Activated CD4-positive, alpha-beta T cell treated with anti-CD3 and anti-CD28 coated beads, Interleukin-2, amount 10 ng/mL, durations not matched to agents 7 days and 5 days (primary cell): ENCODE results near the gene AP1B1. TPM values are rescaled to one million over a fixed set of nuclear protein-coding genes. Genes with fewer than 3 reads are reported as not detected.

Experiments used
- CTCF ChIA-PET: fragments of 350-600 bp; sonication (Branson Sonifier 250); formaldehyde crosslinking; loops from one replicate; lab custom pipeline; 2021; ENCODE audit warnings: antibody characterized with exemption; lab: Charles Lee
- POLR2A ChIA-PET: fragments of 350-600 bp; sonication (Branson Sonifier 250); formaldehyde crosslinking; loops from one replicate; lab custom pipeline; 2021; ENCODE audit warnings: antibody characterized with exemption; lab: Charles Lee
- DNase-seq: peaks from one replicate; pipeline ENCODE4 v3.0.0-alpha.2; 2020
- H3K27ac Mint-ChIP-seq: one replicate; pipeline ENCODE4 v1.8.0; 2021; ENCODE audit warnings: mild to moderate bottlenecking, moderate library complexity, mixed read lengths
- H3K27me3 Mint-ChIP-seq: one replicate; pipeline ENCODE4 v1.8.0; 2021; ENCODE audit warnings: mixed read lengths
- H3K36me3 Mint-ChIP-seq: one replicate; pipeline ENCODE4 v1.8.0; 2021; ENCODE audit warnings: low read depth, mixed read lengths
- H3K4me1 Mint-ChIP-seq: one replicate; pipeline ENCODE4 v1.8.0; 2021; ENCODE audit warnings: mixed read lengths
- H3K4me3 Mint-ChIP-seq: one replicate; pipeline ENCODE4 v1.8.0; 2021; ENCODE audit warnings: mild to moderate bottlenecking, moderate library complexity, mixed read lengths
- H3K9me3 Mint-ChIP-seq: one replicate; pipeline ENCODE4 v1.8.0; 2021; ENCODE audit warnings: mixed read lengths
- total RNA-seq, 2 experiments: library from RNA; stranded (reverse); gene quantifications; one replicate each; pipeline ENCODE4 v1.2.3, GENCODE V29; 2021

AP1B1 gene
- total RNA-seq, 2 experiments from 2014 or later = 74.8 to 78.0 TPM

DNA sequence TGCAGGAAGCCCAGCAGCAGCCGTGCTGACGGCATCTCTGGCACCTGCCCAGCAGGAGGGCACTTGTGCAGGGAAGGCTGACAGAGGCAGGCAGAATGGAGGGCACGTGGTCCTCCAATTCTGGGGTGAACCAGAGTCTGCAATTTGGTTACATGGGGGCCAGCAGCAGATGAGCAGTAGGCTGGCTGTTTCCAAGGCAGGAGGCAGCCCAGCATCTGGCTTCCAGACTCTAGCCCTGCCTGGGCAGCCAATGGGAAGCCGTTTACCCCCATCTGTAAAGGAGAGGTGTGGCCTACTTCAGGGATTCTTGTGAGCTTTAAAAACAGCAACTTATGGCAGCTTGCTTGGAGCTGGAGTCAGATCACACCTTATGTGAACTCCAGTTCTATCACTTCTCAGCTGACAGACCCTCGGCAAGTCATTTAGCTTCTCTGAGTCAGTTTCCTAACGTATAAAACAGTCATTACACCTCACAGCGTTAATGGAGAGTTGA is 45.0 kb downstream of the AP1B1 start:
- POLR2A ChIA-PET = no interaction called here
- no peak overlapping the region for H3K4me3 Mint-ChIP-seq
- CTCF ChIA-PET = interaction anchor here (3.6 kb wide), 1 partner anchor 12 kb away, joined by 10 read pairs; no protein-coding TSS in a partner anchor

DNA sequence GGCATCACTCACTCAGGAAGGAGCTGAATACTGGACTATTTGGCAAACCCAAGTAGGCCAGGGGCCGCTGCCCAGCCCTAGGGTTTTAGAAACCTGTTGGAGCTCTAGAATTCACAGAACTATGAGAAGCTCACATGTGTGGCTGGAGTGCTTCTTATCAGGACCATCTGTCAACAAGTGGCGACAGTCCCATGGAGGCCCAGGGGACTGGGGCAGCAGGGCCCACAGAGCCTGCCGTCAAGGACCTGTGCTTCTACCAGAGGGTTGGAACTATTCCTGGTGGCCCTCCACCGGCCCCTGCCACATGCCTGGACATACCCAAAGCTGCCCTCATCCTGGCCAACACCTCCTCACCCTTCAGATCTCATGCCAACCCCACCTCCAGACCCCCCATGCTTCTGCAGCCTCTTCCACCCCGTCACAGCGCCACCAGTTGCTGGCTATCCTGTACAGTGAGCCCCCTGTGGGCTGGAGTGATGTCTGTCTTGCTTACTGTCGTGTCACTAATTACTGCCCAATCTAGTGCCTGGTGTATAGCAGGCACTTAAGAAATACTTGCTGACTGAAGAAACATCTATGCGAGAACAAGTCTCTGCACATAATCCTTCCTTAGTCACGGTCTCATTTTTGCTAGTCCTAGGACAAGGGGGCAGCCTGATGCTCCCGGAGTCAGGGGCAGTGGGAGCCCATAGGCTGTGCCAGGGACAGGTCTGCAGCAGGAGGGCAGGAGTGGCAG is 45.6 kb downstream of the AP1B1 start:
- Mint-ChIP-seq H3K27ac (no peak overlapping the region), H3K36me3 (peaks cover 32% of the 10 kb centered on the region), H3K27me3 (no peaks in the 10 kb centered on the region), H3K4me3 (no peak overlapping the region), H3K4me1 (no peaks in the 10 kb centered on the region), H3K9me3 (no peaks in the 10 kb centered on the region)
- POLR2A ChIA-PET = no interaction called here
- CTCF ChIA-PET = no interaction called here
- DNase-seq = no peak

More for the DNA sequence above, 45.0 kb downstream of the AP1B1 start:
- no peak for DNase-seq
- Mint-ChIP-seq H3K27ac (no peak overlapping the region), H3K36me3 (peaks cover 29% of the 10 kb centered on the region), H3K4me1 (no peaks in the 10 kb centered on the region), H3K27me3 (no peaks in the 10 kb centered on the region), H3K9me3 (no peaks in the 10 kb centered on the region)

DNA sequence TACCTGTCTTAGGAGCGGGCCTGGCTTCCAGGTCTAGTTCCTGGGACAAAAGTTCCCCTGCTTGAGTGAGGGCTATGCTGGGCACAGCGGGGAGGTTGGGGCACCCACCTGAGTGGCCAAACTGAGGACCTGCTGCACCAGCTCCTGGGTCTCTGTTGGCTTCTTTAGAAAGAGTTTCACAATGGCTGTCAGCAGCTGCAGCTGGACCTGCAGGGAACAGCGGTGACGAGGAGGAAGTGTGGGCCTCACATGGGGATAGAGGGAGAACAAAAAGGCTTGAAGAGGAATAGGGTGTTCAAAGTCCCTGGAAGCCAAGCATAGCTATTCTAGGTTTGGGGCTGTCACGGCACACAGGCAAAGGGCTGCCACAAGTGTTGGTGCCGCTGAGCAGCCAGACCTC is 46.2 kb downstream of the AP1B1 start:
- H3K9me3 Mint-ChIP-seq = no peaks in the 10 kb centered on the region
- ChIA-PET POLR2A (no interaction called here), CTCF (no interaction called here)
- H3K27ac Mint-ChIP-seq = no peak overlapping the region
- DNase-seq = no peak
- H3K4me1 Mint-ChIP-seq = no peaks in the 10 kb centered on the region
- H3K27me3 Mint-ChIP-seq = no peaks in the 10 kb centered on the region
- peaks cover 30% of the 10 kb centered on the region for H3K36me3 Mint-ChIP-seq
- no peak overlapping the region for H3K4me3 Mint-ChIP-seq

DNA sequence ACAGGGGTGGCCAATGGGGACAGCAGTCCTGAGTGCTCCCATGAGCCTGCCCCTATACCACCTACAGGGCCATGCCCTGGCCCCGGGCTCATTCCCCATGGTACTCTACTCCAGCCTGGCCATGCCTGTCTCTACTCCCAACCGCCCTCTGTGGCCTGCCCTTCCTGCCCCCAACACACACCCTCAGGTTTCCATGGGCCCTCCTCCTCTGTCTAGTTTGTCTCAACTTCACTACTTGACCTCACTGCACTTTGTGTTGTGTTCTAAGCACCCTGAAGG is 46.6 kb downstream of the AP1B1 start:
- ChIA-PET CTCF (no interaction called here), POLR2A (no interaction called here)
- Mint-ChIP-seq H3K27me3 (no peaks in the 10 kb centered on the region), H3K4me3 (no peak overlapping the region), H3K36me3 (peaks cover 33% of the 10 kb centered on the region), H3K9me3 (no peaks in the 10 kb centered on the region), H3K4me1 (no peaks in the 10 kb centered on the region), H3K27ac (no peak overlapping the region)
- no peak for DNase-seq

DNA sequence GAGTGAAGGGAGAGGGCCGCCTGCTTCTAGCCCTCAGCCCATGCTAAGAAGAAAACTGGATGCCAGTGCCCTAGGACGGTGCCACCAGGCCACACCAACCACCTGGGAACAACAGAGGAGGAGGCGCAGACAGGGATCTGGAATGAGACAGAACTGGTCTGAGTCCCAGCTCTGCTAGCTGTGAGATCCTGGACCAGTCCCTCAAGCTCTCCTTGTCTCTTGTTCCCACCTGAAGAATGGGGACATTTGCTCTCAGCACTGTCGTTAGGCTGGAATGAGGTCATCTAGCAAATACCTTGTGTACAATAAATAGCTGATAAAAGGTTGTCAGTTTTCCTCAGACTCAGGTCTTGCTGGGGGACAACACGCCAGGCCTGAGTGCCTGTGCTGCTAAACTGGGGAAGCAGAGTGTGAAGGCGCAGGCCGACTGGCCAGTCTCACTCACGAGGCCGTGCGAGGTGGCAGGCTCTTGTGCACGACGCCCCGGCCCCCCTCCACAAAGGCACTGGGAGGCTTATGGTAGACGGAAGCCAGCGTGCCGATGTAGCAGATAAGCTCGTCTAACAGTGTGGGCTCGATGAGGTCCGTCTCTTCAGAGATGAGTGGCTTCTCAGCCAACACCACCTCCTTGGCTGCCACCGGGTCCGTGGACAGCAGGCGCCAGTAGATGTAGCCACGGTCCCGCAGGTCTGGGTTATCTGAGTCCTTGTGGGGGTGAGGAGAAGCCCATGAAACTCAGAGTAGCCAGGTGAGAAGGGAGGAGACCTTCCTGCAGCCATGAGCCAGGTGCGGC is 47.1 kb downstream of the AP1B1 start:
- DNase-seq = no peak
- no peaks in the 10 kb centered on the region for H3K4me1 Mint-ChIP-seq
- H3K27ac Mint-ChIP-seq = no peak overlapping the region
- ChIA-PET POLR2A (no interaction called here), CTCF (no interaction called here)
- no peaks in the 10 kb centered on the region for H3K9me3 Mint-ChIP-seq
- H3K4me3 Mint-ChIP-seq = no peak overlapping the region
- peaks cover 30% of the 10 kb centered on the region for H3K36me3 Mint-ChIP-seq
- no peaks in the 10 kb centered on the region for H3K27me3 Mint-ChIP-seq

DNA sequence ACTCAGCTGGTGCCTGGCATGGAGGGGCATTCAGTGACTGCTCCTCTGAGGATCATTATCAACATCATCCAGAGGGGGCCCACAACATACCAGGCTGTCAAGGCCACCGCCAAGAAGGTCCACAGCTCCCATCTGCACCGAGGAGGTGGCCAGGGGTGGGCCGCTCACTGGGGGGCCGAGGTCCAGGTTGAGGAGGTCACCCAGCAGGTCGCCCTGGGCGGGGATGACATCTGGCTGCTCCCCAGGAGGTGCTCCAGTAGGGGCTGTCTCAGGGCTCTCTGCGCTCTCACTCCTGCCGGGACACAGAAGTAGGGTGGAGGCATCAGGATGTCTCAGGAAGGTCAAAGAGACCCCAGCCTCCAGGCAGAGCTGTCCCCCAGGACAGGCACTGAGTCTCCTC is 47.8 kb downstream of the AP1B1 start:
- ChIA-PET POLR2A (no interaction called here), CTCF (no interaction called here)
- DNase-seq = no peak
- Mint-ChIP-seq H3K4me1 (no peaks in the 10 kb centered on the region), H3K9me3 (no peaks in the 10 kb centered on the region), H3K4me3 (no peak overlapping the region), H3K27ac (no peak overlapping the region), H3K27me3 (no peaks in the 10 kb centered on the region), H3K36me3 (peaks cover 26% of the 10 kb centered on the region)

DNA sequence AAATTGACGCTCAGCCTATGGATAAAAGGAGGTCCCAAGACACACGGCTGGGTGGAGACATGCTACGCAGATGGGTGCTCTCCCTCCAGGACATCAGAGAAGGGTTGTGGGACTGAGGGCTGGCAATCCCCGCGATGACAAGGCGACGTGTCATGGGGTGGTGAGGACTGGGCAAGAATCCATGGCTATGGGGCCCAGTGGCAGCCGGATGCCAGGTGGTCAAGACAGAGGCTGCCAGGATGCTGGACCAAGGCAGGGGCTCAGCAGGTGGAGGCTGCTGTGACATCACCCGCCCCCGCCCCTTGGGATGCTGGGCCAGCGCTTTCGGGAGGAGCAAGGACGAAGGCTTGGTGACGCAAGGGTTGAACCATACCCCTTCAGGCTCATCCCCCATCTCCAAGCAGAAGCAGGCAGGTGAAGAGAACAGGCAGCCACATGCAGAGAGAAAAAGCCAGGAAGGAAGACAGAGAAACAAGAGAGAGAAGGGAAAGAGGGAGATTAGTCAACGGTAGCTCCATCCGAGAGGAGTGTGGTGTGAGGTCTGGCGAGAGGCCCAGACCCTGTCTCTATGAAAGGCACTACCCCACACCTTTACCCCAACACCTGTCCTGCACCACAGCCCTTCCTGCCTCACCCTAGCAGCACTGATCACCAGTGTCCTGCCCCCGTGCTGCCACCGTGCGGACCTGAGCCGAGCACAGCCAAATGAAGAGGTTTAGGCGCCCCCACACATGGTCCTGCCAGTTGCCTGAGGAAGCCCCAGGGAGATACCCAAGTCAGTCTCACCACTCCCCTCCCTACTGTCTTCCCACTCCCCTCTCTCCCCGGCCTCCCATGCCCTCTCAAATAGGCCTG is 48.8 kb downstream of the AP1B1 start:
- Mint-ChIP-seq H3K9me3 (no peaks in the 10 kb centered on the region), H3K4me3 (no peak overlapping the region), H3K36me3 (peaks cover 26% of the 10 kb centered on the region), H3K4me1 (no peaks in the 10 kb centered on the region), H3K27me3 (no peaks in the 10 kb centered on the region), H3K27ac (no peak overlapping the region)
- ChIA-PET POLR2A (no interaction called here), CTCF (no interaction called here)
- DNase-seq = no peak

DNA sequence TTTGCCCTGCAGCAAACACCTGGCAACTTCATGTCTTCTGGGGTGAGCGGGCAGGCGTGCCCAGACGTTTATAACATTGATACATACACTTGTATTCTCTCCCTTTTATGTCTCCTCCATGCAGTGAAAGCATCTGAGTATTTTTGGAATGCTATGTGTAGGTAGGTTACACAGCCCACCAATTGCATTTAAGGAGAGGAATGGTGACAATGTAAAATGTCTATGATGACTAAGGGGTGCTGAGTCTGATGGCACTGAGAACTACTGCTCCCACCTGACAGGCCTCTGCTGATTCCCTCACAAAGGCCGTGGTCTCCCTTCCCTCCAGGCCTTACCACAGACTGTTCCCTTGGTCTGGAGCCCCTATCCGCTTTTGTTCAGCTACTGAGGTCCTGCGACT is 50.0 kb downstream of the AP1B1 start:
- H3K36me3 Mint-ChIP-seq = peaks cover 26% of the 10 kb centered on the region
- H3K9me3 Mint-ChIP-seq = no peaks in the 10 kb centered on the region
- no peak overlapping the region for H3K27ac Mint-ChIP-seq
- no peaks in the 10 kb centered on the region for H3K4me1 Mint-ChIP-seq
- POLR2A ChIA-PET = no interaction called here
- no peaks in the 10 kb centered on the region for H3K27me3 Mint-ChIP-seq
- no peak for DNase-seq
- CTCF ChIA-PET = no interaction called here
- no peak overlapping the region for H3K4me3 Mint-ChIP-seq

DNA sequence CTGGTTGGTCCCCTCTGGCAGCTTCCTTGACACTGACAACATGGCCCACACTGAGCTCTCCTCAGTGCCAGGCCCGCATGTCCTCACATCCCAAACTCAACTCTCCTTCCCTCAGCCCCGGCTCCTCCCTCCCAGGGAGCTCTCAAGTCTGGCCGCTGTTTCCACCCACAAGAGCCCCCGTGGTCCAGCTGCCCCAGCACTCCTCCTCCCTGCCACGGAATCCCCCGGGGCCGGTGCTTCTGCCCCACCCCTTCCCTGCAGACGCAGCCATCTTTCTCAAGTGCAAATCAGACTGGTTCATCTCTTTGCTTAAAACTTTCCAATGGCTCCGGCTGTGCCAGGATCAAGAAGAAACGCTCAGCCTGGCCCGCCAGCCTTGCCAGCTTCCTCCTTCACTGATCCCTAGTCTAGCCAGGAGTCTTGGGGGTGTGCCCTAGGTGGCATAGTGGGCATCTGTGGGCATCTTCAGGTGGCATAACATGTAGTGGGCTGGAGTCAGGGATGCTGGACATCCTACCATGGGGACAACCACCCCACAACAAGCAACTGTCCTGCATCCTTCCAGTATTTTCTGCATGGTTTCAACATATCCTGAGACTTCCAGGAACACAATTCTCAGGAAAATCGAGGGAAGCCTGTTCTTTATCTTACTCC is 50.6 kb downstream of the AP1B1 start:
- H3K36me3 Mint-ChIP-seq = peaks cover 24% of the 10 kb centered on the region
- H3K4me1 Mint-ChIP-seq = no peaks in the 10 kb centered on the region
- no peaks in the 10 kb centered on the region for H3K9me3 Mint-ChIP-seq
- DNase-seq = no peak
- ChIA-PET POLR2A (no interaction called here), CTCF (interaction anchor here (1.1 kb wide), 1 partner anchor 16 kb away, joined by 4 read pairs; no protein-coding TSS in a partner anchor)
- no peaks in the 10 kb centered on the region for H3K27me3 Mint-ChIP-seq
- no peak overlapping the region for H3K27ac Mint-ChIP-seq
- no peak overlapping the region for H3K4me3 Mint-ChIP-seq

DNA sequence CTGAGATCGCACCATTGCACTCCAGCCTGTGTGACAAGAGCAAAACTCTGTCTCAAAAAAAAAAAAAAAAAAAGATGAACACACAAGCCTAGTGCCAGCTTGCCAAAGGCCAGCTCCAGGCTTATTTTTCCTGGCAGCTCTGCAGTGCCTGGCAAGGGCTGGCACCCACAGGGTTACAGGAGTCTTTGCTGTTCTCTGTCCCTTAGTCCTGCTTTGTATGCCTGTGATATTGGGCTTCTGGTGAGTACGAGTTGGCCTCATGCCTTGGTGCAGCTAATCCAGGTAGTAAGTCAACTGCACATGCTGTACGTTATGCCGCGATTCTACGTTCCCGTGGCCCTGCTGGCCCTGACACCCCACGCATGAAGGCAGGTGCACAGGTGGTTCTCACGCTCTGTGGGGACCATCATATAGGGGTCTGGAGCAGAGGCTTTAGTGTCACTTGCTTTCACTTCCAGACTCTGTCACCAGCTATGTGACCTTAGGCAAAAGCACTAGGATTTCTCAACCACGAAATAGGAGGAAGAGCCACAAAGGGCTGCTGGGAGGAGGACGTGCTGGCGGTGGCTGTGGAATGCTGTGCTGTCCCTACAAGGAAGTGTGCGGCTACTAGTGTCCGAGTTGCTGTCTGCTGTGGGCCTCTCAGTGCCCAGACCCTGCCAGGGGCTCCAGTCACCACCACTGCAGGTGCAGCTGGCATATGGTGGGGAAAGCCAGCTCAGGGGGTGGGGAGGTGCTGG is 51.4 kb downstream of the AP1B1 start:
- Mint-ChIP-seq H3K27me3 (no peaks in the 10 kb centered on the region), H3K27ac (no peak overlapping the region), H3K4me1 (no peaks in the 10 kb centered on the region), H3K9me3 (no peaks in the 10 kb centered on the region), H3K4me3 (no peak overlapping the region), H3K36me3 (peaks cover 20% of the 10 kb centered on the region)
- DNase-seq = no peak
- POLR2A ChIA-PET = no interaction called here
- CTCF ChIA-PET = interaction anchor here (0.5 to 1.1 kb wide), 4 partner anchors 11 to 500 kb away, joined by 3 to 4 read pairs (median 4); no protein-coding TSS in a partner anchor

DNA sequence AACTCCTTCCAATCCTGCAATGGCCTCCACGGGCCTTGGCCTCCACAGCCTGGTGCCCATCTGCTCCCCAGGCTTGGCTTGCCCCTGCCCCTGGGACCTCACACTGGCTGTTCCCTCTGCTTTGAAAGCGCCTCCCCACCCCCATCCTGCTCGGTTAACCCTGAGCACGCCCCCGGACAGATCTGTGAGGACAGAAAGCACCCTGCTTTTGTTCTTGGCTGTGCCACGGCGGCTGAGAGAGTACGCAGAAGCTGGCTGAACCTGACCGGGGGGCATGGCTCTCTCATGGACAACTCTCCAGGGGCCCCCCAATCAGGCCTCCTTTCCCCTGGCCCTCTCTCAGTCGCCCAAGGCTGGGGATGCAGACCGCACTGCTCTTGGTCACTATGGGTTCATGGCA is 52.7 kb downstream of the AP1B1 start:
- Mint-ChIP-seq H3K36me3 (peaks cover 18% of the 10 kb centered on the region), H3K27me3 (no peaks in the 10 kb centered on the region), H3K4me1 (no peaks in the 10 kb centered on the region), H3K4me3 (no peak overlapping the region), H3K9me3 (no peaks in the 10 kb centered on the region), H3K27ac (no peak overlapping the region)
- DNase-seq = no peak
- POLR2A ChIA-PET = no interaction called here
- CTCF ChIA-PET = no interaction called here
